Inferior parietal cortex (tissue), 1 donor: ENCODE measurements around the gene NR1I3.
A peak's percentile ranks its signal among the peaks of the same experiment; 100 is the strongest.

Experiments
- DNase-seq: peaks from one replicate; pipeline ENCODE4 v3.0.0-alpha.2; 2016; ENCODE audit errors: extremely low spot score

Gene NR1I3

DNA sequence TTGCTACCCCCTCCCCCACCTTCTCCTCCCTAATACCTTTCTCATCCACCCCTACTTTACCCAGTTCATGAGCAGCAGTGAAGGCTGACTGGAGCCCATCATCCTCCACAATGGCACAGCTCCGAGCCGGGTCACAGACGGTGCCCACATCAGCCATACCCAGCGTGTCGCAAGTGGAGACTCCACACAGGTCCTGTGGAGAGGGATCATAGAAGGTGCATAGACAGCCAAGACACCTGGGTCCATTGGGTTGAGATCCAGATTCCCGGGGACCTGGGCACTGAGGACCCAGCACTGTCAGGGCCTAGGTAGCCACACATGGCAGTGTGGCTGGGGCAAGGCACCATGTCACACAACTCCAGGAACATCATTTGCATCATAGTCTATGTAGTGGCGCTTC, 41.9 kb downstream of the NR1I3 start:
- DNase-seq = no peak

DNA sequence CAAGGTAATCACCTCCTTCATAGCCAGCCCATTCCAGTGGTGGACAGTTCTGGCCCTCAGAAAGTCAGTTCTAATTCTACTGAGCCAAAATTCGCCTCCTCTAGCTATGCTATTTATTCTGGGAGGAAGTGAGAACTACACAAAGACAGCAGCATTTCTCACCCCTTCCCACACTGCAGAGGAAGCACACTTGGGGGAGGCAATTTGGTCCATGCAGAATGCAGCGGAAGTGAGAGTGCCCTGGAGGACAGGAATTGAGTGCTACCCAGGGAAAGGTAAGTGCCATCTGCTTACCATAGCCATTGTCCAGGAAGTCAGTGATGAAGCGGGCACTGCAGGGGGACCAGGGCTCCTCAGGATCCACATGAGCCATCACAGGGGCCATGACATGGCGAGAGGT, 42.8 kb downstream of the NR1I3 start:
- no peak for DNase-seq

DNA sequence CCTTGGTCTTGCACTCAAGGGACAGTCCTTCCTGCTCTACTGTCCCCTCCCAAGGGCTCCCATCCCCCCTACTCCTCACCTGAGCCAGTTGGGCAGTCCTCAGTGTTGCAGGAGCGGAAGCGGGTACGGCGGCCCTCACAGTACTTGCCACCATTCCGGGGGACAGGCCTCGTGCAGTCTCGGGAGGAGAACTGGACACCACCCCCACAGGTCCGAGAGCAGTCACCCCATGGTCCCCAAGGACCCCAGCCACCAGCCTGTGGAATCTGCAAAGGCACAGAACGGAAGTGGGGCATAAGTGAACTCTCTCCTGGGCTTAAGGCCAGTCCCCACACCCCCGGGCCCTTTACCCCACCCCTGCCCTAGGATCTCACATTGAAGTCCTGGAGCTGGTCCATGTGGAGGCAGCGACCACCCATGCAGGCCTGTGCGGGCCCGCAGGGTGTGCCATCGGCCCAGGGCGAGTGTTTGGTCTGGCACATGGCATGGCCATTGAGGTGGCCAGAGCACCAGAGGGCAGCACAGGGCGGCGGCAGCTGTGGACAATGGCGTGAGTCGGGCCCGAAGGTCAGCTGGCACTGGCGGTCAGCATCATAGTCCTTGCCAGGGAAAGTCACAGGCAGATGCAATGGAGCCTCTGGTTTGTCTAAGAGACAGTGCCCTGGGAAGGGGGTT, 44.3 kb downstream of the NR1I3 start:
- peak; percentile 75 for DNase-seq

DNA sequence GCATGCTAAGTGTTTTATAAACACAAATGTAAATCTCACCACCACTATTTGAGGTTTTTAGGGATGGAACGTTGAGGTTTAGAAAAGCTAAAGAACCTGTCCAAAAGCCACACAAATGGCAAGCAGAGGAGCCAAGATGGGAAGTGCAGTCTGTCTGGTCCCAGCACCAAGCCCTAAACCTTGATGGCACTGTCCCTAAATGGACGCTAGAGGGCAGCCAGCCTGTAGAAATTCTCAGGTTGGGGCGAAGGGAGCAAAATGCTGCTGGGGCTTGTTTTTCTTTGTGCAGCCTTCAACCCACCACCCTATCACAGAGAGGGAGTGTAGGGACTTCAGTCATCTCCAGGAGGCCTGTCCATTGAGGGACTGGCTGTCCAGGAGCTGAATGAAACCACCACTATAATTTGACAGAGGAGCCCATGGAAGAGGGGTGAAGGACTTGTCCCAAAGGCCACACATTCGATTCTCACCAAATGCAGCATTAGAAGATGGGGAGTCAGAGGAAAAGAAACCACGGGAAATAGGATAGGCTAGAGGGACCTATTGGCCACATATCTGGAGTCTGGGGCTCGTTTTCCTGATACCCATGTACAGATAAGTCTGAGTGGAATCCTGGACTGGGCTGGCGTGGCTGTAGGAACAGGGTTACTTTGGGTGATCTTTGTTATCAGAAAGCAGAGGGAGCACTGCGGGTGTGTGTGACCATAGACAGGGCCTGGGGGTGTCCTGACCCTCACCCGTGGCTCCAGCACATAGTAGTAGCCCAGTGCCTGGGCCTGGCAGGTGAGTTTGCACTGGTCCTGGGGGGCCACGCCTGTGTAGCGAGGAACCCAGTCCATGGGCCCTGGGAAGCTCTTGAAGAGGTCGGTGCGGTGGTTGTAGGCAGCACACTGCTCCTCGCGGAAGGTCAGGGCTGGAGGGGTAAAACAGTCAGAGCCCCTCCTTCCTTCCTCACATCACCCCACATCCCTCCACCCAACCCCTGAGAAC, 45.2 kb downstream of the NR1I3 start:
- peak; percentile 89 for DNase-seq

DNA sequence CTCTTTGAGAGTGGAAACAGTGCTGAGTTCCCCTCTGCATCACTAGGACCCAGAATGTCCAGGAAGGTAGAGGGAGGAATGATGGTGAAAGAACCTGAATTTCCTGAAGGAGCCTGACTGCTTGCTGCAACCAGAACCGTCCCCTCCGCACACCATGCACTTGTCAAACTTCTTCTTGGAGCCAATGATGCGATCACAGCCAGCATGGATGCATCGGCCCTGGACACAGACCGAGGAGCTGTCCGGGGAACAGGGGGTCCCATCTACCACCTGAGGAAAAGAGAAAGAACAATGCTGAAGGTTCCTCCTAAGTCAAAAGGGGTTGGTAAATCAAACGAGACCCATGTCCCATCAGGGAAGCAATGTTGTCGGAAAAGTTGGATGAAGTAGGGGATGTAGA, 46.0 kb downstream of the NR1I3 start:
- no peak for DNase-seq

DNA sequence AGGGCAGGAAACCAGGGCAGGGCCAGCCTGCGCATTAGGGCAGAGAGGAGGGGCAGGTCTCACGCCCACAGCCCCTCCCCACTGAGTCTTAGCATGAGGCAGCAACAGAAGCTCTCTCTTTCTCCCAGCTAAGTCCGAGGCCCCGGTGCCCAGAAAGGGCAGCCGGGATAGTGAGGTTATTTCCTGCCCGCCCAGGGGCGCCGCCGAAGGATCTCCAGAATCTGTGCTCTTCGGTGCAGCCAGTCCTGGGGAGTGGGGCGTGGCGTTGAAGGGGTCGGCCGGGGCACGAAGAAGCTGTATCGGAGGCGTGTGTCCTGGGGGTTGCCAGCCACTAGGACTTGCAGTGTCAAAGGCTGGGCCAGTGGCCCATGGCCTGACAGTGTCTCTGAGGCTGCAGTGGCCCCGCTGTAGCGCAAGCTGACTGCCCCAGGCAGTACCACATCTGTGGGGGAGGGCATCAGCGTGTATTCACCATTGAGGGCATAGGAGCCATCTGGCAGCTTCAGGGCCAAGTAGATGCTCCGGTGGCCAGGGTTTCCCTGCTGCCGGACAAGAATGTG, 47.0 kb downstream of the NR1I3 start:
- DNase-seq = no peak

DNA sequence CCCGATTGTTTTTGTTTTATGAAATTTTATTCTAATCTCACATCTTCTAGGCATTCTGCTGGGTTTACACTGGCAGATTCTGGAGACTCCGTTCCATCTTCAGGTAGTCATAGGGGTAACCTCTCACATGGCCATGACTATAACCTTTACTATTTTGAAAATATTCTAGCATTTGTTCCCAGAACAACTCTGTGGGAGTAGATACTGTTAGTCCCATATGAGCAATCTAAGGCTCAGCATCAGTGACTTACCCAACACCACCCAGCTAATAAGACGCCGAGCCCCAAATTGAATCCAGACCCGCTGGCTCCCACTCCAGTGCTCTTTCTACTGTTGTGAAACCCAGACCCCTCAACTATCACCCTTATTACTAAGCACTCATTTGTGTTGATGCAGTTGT, 49.0 kb downstream of the NR1I3 start:
- DNase-seq = no peak

DNA sequence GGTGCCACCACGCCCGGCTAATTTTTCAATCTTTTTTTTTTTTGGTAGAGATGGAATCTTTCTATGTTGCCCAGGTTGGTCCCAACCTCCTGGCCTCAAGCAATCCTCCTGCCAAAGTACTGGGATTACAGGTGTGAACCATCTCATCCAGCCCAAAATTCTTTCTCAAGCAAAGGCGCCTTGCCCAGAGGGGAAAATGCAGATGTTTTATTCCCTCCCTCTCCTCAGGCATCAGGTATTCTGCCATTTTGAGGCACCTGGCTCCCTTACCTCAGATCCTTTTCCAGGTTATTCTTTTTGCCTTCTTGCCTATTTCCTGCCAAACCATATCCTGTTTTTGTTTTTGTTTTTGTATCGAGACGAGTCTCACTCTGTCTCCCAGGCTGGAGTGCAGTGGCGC, 49.6 kb downstream of the NR1I3 start:
- DNase-seq = no peak

DNA sequence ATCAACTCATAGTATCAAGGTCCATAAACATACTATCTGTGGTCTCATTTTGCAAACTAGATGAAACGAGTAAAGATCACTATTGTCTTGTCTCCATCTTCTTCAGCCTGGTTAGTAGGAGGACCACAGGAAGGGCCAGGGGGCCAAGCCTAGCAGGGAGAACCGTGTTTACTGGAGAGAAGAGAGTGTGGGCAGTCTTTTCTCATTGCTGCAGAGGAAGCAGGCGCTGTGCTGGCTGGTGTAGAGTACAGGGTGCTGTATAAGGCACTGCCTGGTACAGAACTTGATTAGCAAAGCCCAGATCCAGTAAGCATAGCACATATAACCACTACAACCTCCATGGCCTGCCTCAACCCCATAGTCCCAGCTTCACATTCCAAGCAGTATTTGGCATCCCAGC, 50.7 kb downstream of the NR1I3 start:
- DNase-seq = no peak

DNA sequence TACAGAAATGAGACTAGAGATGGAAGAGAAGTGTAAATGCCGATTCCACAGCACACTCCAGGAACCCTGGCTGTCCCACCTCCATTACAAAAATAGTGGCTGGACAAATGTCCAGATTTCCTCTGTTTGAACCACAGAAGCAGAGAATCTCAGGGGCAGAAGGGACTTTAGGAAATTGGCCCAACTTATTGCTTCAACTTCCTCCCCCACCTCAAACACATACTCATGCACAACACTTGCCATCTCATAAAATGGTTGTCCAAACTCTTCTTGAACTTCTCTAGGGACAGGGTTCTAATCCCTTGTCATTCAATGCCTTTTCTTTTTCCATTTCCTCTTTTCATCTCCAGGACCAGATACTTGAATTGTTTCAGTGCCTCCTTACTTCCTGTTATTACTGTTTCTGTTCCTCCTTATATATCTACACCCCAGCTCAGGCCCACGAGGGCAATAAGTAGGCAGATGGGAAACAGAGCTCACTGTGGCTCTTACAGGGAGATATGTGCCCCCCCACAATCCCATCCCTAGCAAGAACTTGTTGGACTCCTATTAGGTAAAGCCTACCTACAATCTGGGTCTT, 52.2 kb downstream of the NR1I3 start:
- no peak for DNase-seq

DNA sequence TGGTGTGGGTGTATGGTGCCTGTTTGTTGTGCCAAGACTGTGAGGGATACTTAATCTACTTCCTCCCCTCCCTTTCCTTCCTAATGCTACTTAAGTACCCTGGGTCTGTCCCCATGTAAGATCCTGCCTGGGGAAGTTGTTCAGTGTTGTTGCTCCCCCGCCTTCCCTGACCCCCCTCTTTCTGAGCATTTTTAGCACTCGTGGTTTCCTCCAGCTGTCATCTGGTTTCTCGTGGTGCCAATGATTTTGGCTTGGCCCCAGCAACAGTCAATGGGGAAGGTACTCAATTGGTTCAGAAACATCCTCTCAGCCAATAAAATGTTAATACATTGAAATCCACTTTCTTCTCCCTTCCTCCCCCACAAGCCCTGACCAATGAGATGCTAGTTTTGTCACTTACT, 52.7 kb downstream of the NR1I3 start:
- peak; percentile 63 for DNase-seq

DNA sequence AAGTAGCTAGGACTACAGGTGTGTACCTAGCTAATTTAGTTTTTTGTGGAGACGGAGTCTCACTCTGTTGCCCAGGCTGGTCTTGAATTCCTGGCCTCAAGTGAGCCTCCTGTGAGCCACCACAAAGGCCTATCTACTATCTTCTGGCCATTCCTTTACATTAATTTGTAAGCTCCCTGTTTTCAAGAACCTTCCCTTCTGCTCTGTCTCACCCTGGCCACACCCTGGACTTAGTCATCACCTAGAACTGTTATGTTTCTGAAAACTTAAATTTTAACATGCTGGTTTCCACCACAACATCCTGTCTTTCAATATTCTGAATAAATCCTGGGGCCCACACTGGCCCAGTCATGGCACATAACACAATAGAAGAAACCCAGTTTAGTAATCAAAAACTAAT, 55.8 kb downstream of the NR1I3 start:
- no peak for DNase-seq

DNA sequence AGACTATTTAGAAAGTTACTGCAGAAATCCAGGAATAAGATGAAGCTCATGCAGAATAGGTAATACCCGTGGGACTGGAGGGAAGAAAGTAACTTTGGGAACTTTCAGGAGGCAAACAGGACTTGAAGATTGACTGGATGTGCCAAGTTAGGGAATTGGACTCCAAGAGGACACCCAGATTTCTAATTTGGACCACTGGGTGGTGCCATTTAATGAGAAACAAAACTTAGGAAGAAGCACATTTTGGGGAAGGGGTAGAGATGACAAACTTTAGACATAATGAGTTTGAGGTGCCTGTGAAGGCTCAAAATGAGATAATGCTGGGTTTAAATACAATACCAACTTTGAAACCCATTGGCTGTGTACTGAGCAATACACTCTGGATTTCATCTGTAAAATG, 57.4 kb downstream of the NR1I3 start:
- DNase-seq = no peak

DNA sequence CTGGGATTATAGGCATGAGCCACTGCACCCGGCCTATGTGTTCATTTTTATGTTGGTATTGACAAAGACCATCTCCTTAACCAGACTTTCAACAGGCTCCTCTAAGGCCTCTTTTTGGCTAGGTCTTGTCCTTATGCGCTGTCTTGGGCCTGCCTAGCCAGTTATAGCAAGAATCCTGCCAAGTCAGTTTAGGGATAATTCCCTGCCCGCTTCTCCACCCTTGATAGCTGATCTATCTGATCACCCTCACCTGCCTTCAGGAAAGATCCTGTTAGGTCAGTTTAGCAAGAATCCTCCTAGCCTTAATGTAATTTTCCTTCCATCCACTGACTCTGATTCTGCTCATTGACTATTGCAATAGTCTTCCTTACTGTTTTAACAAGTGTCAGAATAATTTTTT, 58.3 kb downstream of the NR1I3 start:
- DNase-seq = no peak
